CD14-positive monocyte (primary cell): ENCODE measurements around the gene RPUSD3. TPM values are rescaled to one million over a fixed set of nuclear protein-coding genes. Genes with fewer than 3 reads are reported as not detected.

ENCODE experiments used
- DNase-seq, 3 donors: peaks; one replicate each; pipeline ENCODE4 v3.0.0-alpha.2; 2011 to 2022
- H2AFZ ChIP-seq: 2 replicates; pipeline ENCODE4 v1.6.0; 2012; ENCODE audit warnings: mild to moderate bottlenecking, low read depth, low read length, inconsistent platforms; ENCODE audit not compliant: insufficient read depth, poor library complexity, severe bottlenecking
- H3K27ac ChIP-seq, 2 donors: 1 replicate in 1 of 2; 2 replicates in 1 of 2; pipeline ENCODE4 v1.5.1; 2012 to 2013; ENCODE audit warnings: low read length in 2 of 2, control low read depth in 1 of 2, inconsistent platforms in 1 of 2, low read depth in 1 of 2, mild to moderate bottlenecking in 1 of 2
- H3K27me3 ChIP-seq, 2 donors: one replicate each; pipeline versions ENCODE4 v1.6.0 to v1.6.1; 2011 to 2013; ENCODE audit warnings: low read length in 2 of 2; ENCODE audit not compliant: control insufficient read depth in 2 of 2, insufficient read depth in 2 of 2
- H3K36me3 ChIP-seq, 2 donors: replicated peaks in 1 of 2; 1 replicate in 1 of 2; 2 replicates in 1 of 2; pipeline versions ENCODE4 v1.5.1 to v1.6.1; 2012 to 2013; ENCODE audit warnings: low read length in 2 of 2, control low read depth in 1 of 2, inconsistent platforms in 1 of 2, mild to moderate bottlenecking in 1 of 2; ENCODE audit not compliant: insufficient read depth in 2 of 2, control insufficient read depth in 1 of 2
- H3K4me1 ChIP-seq, 2 donors: 1 replicate in 1 of 2; 2 replicates in 1 of 2; pipeline versions ENCODE4 v1.5.1 to v1.6.1; 2012 to 2013; ENCODE audit warnings: low read length in 2 of 2, control low read depth in 1 of 2, inconsistent platforms in 1 of 2, mild to moderate bottlenecking in 1 of 2, moderate library complexity in 1 of 2; ENCODE audit not compliant: insufficient read depth in 2 of 2, control insufficient read depth in 1 of 2
- H3K4me2 ChIP-seq: replicated peaks from 2 replicates; pipeline ENCODE3; 2012; ENCODE audit warnings: low read length, moderate library complexity, mild to moderate bottlenecking; ENCODE audit not compliant: poor library complexity, severe bottlenecking; ENCODE audit errors: extremely low read depth
- H3K4me3 ChIP-seq, 3 experiments: fragments of 200-600 bp in 1 of 3; sonication (generic) in 1 of 3; replicated peaks in 1 of 3; 1 replicate in 2 of 3; 2 replicates in 1 of 3; pipeline ENCODE4 v1.5.1; 2011 to 2013; ENCODE audit warnings: low read length in 3 of 3, mild to moderate bottlenecking in 3 of 3, control low read depth in 2 of 3, low read depth in 2 of 3, inconsistent platforms in 1 of 3, moderate library complexity in 1 of 3
- H3K79me2 ChIP-seq: 2 replicates; pipeline ENCODE4 v1.6.0; 2012; ENCODE audit warnings: mild to moderate bottlenecking, control low read depth, inconsistent platforms, low read length, moderate library complexity; ENCODE audit not compliant: insufficient read depth
- H3K9ac ChIP-seq: 2 replicates; pipeline ENCODE4 v1.6.0; 2017; ENCODE audit warnings: low read length, mild to moderate bottlenecking; ENCODE audit not compliant: insufficient read depth, poor library complexity, severe bottlenecking
- H3K9me3 ChIP-seq, 2 donors: replicated peaks in 1 of 2; 1 replicate in 1 of 2; 2 replicates in 1 of 2; pipeline versions ENCODE4 v1.5.1 to v1.6.1; 2012 to 2013; ENCODE audit warnings: low read length in 2 of 2, control low read depth in 1 of 2; ENCODE audit not compliant: control insufficient read depth in 1 of 2, insufficient read depth in 1 of 2
- H4K20me1 ChIP-seq: 2 replicates; pipeline ENCODE4 v1.6.0; 2012; ENCODE audit warnings: mild to moderate bottlenecking, low read length, control low read depth, moderate library complexity; ENCODE audit not compliant: insufficient read depth
- H3K27ac Mint-ChIP-seq, 7 donors: one replicate each; pipeline ENCODE4 v1.8.0; 2020; ENCODE audit warnings: mild to moderate bottlenecking in 7 of 7, mixed read lengths in 7 of 7, moderate library complexity in 6 of 7, inconsistent platforms in 2 of 7
- H3K27me3 Mint-ChIP-seq, 3 donors: one replicate each; pipeline ENCODE4 v1.8.0; 2021 to 2022; ENCODE audit warnings: low read depth in 3 of 3, mild to moderate bottlenecking in 3 of 3, mixed read lengths in 3 of 3, moderate library complexity in 3 of 3, inconsistent platforms in 1 of 3
- H3K36me3 Mint-ChIP-seq, 2 donors: one replicate each; pipeline ENCODE4 v1.8.0; 2020; ENCODE audit warnings: mixed read lengths in 2 of 2, inconsistent platforms in 1 of 2, mild to moderate bottlenecking in 1 of 2
- H3K4me1 Mint-ChIP-seq: one replicate; pipeline ENCODE4 v1.8.0; 2020; ENCODE audit warnings: mild to moderate bottlenecking, mixed read lengths
- H3K4me3 Mint-ChIP-seq, 2 donors: one replicate each; pipeline ENCODE4 v1.8.0; 2020; ENCODE audit warnings: mild to moderate bottlenecking in 2 of 2, mixed read lengths in 2 of 2, moderate library complexity in 1 of 2
- H3K9me3 Mint-ChIP-seq, 7 donors: one replicate each; pipeline ENCODE4 v1.8.0; 2020 to 2022; ENCODE audit warnings: mixed read lengths in 7 of 7, mild to moderate bottlenecking in 6 of 7, moderate library complexity in 6 of 7, inconsistent platforms in 2 of 7
- CTCF ChIP-seq: fragments of 200-600 bp; IDR thresholded peaks from one replicate; pipeline ENCODE4 v1.8.0; 2022; ENCODE audit warnings: antibody characterized with exemption, mild to moderate bottlenecking
- WGBS: methylation state at CpG from one replicate; pipeline ENCODE4 v1.1.5; 2013; ENCODE audit warnings: missing lambda C conversion rate; ENCODE audit not compliant: insufficient coverage; 5-methylcytosine and 5-hydroxymethylcytosine counted together
- intact Hi-C, 2 donors: fragments of 100-400 bp; cut with micrococcal nuclease; formaldehyde crosslinking; loops; one replicate each; pipeline versions ENCODE4 v1.15.0 to v1.15.1; 2023
- polyA plus RNA-seq, 3 donors: library from polyadenylated mRNA; depleted of rRNA in 1 of 3; unstranded in 2 of 3; stranded (reverse) in 1 of 3; fragments of 300-500 nt in 2 of 3; fragments of >200 nt in 1 of 3; fragmentation: Illumina TruSeq in 2 of 3; gene quantifications; 1 replicate in 2 of 3; 2 replicates in 1 of 3; pipeline ENCODE4 v1.2.3, GENCODE V29; 2012 to 2021

Gene RPUSD3
- polyA plus RNA-seq, 3 donors: 42.6 to 51.5 (median 43.4) TPM

- Mint-ChIP-seq H3K36me3 (peaks cover 45 to 74% of the 10 kb centered on the region in 2 donors), H3K27me3 (peaks cover 0 to 1% (median 0%) of the 10 kb centered on the region in 3 donors), H3K4me1 (peaks cover 22% of the 10 kb centered on the region), H3K27ac (peak overlapping the region in 5 of 7 donors; percentile 38 to 76 (median 43)), H3K9me3 (peaks cover 0 to 3% (median 0%) of the 10 kb centered on the region in 7 donors), H3K4me3 (no peak overlapping the region)
- peaks cover 90% of the 10 kb centered on the region for H4K20me1 ChIP-seq
- H3K79me2 ChIP-seq: peaks cover 89% of the 10 kb centered on the region
- peaks cover 48 to 68% of the 10 kb centered on the region in 2 donors for H3K36me3 ChIP-seq
- no peak overlapping the region for H3K4me3 ChIP-seq
- DNase-seq: no peak
- no peaks in the 10 kb centered on the region for H3K27me3 ChIP-seq
- H3K27ac ChIP-seq: peak overlapping the region in 1 of 2 donors; percentile 39
- intact Hi-C loops: loop anchor here in 1 of 2 donors (10.0 kb wide), 2 partner anchors 47 to 153 kb away; partner anchors contain the start of genes MTMR14 and RPUSD3
- WGBS: 100% methylated on average over 5 of the region's 12 CpGs
- no peak overlapping the region for H2AFZ ChIP-seq
- peaks cover 23 to 26% of the 10 kb centered on the region in 2 donors for H3K4me1 ChIP-seq
- H3K4me2 ChIP-seq: no peak overlapping the region
- no peaks in the 10 kb centered on the region for H3K9me3 ChIP-seq
- no peak for TF ChIP-seq CTCF
- H3K9ac ChIP-seq: no peak overlapping the region
These were observed 46.4 kb downstream of the RPUSD3 start for GRCh38 chr3:9797196-9797945.

GRCh38 chr3:9795207-9795606 is 48.6 kb downstream of the RPUSD3 start:
- TF ChIP-seq CTCF: no peak
- Mint-ChIP-seq H3K27me3 (peaks cover 0 to 1% (median 0%) of the 10 kb centered on the region in 3 donors), H3K4me3 (peak overlapping the region; percentile 57 to 99), H3K4me1 (peaks cover 35% of the 10 kb centered on the region), H3K9me3 (peaks cover 0 to 3% (median 0%) of the 10 kb centered on the region in 7 donors), H3K27ac (peak overlapping the region; percentile 55 to 100 (median 97)), H3K36me3 (peaks cover 31 to 58% of the 10 kb centered on the region in 2 donors)
- Histone ChIP-seq H3K9ac (no peak overlapping the region), H3K27ac (peak overlapping the region; percentile 50 to 97), H4K20me1 (peaks cover 70% of the 10 kb centered on the region), H3K4me3 (peak overlapping the region in 1 of 3 experiments; percentile 9), H2AFZ (no peak overlapping the region), H3K27me3 (no peaks in the 10 kb centered on the region), H3K79me2 (peaks cover 95% of the 10 kb centered on the region), H3K4me1 (peaks cover 39 to 42% of the 10 kb centered on the region in 2 donors), H3K4me2 (peak overlapping the region; percentile 86), H3K9me3 (no peaks in the 10 kb centered on the region), H3K36me3 (peaks cover 37 to 56% of the 10 kb centered on the region in 2 donors)
- WGBS: 0% methylated on average over 1 of the region's 5 CpGs
- intact Hi-C loops: loop anchor here in 1 of 2 donors (10.0 kb wide), 2 partner anchors 50 to 150 kb away; partner anchors contain the start of genes MTMR14 and RPUSD3
- peak; percentile 36 to 77 (median 42) for DNase-seq
